GM10266 (cell line): ENCODE measurements around the gene GTPBP6.

Experiments used
- DNase-seq: peaks from one replicate; pipeline ENCODE4 v3.0.0; 2012; ENCODE audit errors: extremely low spot score
- TF ChIP-seq, protein P1 (sequence below): IDR thresholded peaks from 2 replicates; pipeline ENCODE4 v1.5.1; 2012; ENCODE audit warnings: mild to moderate bottlenecking, low read depth; ENCODE audit not compliant: control insufficient read depth, insufficient read depth; ENCODE audit errors: missing control alignments

GTPBP6 gene

DNA sequence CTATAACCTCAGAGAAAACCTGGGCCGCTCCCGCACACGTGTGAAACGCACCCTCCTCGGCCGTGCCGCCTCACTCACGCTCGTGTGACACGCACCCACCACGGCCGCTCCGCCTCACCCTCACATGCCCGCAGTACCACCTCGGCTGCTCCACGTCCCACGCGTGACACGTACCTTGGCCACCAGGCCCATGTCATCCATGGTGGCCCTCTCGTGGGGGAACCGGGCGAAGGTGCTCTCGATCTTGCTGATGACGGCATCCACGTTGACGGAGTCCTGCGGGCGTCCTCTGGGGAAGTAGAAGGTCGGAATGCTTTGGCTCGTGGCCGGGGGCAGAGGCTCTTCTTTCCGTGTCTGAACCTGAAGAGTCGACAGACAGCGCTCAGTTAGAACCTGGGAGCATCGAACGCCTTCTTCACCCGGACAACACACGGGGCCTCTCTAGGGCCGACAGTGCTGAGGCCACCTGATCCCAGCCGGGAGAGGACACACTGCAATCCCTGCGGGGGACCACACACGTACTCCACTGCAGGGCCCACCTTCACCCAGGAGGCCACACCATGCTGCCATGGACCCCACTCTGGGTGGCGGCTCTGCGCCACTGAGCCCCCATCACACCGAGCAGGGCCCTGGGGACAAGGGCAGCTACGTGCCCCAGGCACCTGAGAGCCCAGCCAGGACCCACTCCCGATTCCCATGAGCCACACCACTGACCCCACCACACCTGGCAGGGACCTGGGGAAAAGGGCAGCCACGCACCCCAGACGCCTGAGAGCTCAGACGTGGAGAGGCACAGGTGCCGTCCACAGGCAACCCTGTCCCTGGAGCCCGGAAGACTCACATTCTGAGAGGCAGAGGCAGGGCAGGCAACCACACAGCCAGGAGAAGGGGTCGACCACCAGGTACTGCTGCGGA lies 42.9 kb upstream of the GTPBP6 start:
- no peak for DNase-seq

GRCh38 chrX:360496-361150 lies 42.0 kb upstream of the GTPBP6 start:
- TF ChIP-seq, protein P1, sequence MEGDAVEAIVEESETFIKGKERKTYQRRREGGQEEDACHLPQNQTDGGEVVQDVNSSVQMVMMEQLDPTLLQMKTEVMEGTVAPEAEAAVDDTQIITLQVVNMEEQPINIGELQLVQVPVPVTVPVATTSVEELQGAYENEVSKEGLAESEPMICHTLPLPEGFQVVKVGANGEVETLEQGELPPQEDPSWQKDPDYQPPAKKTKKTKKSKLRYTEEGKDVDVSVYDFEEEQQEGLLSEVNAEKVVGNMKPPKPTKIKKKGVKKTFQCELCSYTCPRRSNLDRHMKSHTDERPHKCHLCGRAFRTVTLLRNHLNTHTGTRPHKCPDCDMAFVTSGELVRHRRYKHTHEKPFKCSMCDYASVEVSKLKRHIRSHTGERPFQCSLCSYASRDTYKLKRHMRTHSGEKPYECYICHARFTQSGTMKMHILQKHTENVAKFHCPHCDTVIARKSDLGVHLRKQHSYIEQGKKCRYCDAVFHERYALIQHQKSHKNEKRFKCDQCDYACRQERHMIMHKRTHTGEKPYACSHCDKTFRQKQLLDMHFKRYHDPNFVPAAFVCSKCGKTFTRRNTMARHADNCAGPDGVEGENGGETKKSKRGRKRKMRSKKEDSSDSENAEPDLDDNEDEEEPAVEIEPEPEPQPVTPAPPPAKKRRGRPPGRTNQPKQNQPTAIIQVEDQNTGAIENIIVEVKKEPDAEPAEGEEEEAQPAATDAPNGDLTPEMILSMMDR: no peak
- no peak for DNase-seq

More for the DNA sequence above, 42.9 kb upstream of the GTPBP6 start:
- TF ChIP-seq, protein P1: no peak

DNA sequence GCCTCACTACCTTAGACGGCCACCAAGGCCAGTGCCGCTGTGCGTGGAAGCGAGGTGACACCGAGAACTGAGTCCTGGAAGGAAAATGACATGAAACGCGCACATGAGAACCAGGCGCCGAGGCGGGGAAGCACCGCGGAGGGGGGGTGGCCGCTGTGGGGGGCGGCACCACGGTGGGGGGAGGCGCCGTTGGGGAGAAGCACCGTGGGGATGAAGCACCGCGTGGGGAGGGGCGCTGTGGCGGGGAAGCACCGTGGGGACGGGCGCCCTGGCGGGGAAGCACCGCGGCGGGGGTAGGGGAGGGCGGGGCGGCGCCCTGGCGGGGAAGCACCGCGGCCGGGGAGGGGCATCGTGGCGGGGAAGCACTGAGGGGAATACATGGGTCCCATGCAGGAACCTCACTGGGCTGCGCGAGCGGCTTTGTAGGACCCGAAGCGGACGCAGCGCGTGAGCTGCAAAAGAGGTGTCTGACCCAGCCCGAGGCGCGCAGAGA lies 40.1 kb upstream of the GTPBP6 start:
- no peak for DNase-seq
- TF ChIP-seq, protein P1: no peak

- no peak for DNase-seq
- TF ChIP-seq, protein P1: no peak
These were observed 39.3 kb upstream of the GTPBP6 start for GRCh38 chrX:357693-358471.

GRCh38 chrX:357035-357692 lies 38.6 kb upstream of the GTPBP6 start:
- no peak for DNase-seq
- TF ChIP-seq, protein P1: no peak

- DNase-seq: no peak
- TF ChIP-seq, protein P1: no peak
These were observed 37.9 kb upstream of the GTPBP6 start for GRCh38 chrX:356385-357034.
